Epithelial cell of prostate (primary cell): ENCODE measurements around the gene HRCT1.
A peak's percentile ranks its signal among the peaks of the same experiment; 100 is the strongest.
"Not testable (repeated sequence)": the region's sequence is repeated elsewhere in the genome, so short reads cannot be mapped to it uniquely, and the experiment has no call there.

Experiments
- DNase-seq: peaks from one replicate; pipeline ENCODE4 v3.0.0-alpha.2; 2011; ENCODE audit warnings: low read depth, low spot score
- H3K27ac ChIP-seq: fragments of 450-650 bp; 2 replicates; pipeline ENCODE4 v1.5.1; 2017; ENCODE audit warnings: mild to moderate bottlenecking

The HRCT1 gene

GRCh38 chr9:35914301-35914807, 8.4 kb downstream of the HRCT1 start:
- H3K27ac ChIP-seq: no peak overlapping the region
- no peak for DNase-seq

DNA sequence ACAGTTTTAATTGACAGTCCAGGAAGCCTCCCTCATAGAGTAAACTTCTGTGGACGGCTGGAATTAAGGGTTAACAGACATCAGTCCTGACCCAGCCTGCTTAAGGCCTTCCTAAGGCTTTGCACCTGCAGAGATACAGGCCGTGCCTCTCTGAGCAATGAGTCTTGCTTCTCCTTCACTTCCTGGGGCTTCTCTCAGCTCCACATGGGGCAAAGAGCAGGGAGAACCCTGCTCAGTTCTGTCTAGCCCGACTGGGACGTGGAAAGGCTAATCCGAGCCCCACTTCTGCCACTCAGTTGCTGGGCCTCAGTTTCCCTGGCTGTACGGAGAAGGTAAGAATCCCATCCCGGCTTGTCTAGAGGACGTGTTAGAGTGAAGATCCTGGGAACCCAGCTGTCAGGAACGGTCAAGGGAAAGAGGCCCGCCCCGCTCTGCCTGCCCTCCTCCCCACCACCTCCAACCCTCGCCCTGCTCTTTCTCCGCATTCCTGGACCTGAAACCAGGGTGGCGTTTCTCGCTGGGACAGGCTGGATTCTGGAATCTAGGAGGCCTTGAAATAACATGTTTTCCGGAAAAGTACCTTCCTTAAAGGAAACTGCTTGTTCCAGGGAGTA, 9.8 kb downstream of the HRCT1 start:
- no peak overlapping the region for H3K27ac ChIP-seq
- DNase-seq: no peak

DNA sequence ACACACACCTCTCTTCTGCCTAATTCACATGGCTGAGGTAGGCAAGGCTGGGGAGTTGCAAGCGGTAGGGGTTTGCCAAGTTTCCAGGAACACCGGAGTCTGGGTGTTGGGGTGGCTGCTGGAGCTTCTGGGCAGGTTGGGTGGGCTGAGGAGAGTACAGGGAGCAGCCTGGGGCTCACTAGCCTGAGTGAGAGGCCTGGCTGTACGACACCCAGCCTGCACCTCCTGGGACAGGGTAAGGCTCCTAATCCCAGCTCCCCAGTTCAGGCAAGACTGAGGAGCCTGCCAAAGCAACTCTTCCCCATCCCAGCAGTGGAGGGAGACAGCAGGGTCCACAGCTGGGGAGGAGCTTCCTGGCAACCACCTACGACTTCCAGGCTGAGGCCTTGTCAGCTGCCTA, 11.3 kb downstream of the HRCT1 start:
- DNase-seq: no peak
- H3K27ac ChIP-seq: no peak overlapping the region

- no peak for DNase-seq
- no peak overlapping the region for H3K27ac ChIP-seq
Measured at GRCh38 chr9:35918780-35919179, 12.8 kb downstream of the HRCT1 start.

GRCh38 chr9:35919212-35920008, 13.4 kb downstream of the HRCT1 start:
- H3K27ac ChIP-seq: no peak overlapping the region
- no peak for DNase-seq

GRCh38 chr9:35920051-35920620, 14.1 kb downstream of the HRCT1 start:
- no peak overlapping the region for H3K27ac ChIP-seq
- no peak for DNase-seq

DNA sequence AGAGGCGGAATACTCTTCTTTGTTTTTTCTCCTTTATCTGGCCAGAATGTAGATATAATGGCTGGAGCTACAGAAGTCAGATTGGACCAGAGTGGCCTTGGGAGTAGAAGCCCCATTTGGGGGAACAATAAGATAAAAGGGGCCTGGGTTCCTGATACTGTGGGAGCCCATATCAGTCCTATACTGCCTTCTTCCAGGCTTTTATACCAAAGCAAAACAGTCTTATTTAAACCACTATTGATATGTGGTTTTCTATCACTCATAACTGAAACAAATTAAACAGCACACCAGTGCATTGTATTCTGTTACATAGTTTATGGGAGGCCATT, 17.6 kb downstream of the HRCT1 start:
- H3K27ac ChIP-seq: peak overlapping the region; percentile 88
- no peak for DNase-seq

DNA sequence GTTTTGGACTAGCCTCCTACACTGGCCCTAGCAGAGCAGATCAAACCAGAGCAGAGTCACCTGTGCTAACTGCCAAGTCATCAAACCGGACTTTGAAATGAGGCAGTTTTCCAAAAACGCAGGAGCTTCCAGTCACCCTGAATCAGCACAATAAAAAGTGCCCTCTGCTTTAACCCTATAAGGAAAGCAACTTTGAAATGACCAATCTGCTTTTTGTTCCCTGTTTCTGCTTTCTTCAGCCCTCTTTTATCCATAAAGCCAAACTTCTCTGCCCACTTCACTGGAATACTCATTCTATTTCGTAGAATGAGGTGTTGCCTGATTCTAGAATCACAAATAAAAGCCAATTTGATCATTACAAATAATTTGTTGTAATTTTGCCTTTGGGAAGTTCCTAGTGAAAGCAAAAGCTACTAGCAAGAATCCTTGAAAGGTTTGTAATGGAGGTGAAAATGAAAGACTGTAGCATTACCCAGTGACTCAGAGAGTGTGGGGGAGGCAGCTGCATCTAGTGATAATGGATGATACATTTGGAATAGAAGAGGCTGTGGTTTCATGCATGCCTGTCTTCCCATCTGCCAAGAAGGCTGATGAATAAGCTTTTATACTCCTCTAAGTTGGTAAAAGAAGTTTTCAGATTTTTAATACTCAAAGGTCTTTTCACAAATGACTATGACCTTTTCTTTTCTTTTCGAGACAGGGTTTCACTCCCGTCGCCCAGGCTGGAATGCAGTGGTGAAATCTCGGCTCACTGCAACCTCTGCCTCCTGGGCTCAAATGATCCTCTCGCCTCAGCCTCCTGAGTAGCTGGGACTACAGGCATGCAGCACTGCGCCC, 18.1 kb downstream of the HRCT1 start:
- peak; percentile 69 for DNase-seq
- peak overlapping the region; percentile 88 for H3K27ac ChIP-seq

- H3K27ac ChIP-seq: no peak overlapping the region
- no peak for DNase-seq
Measured at GRCh38 chr9:35928591-35929452, 22.8 kb downstream of the HRCT1 start.

DNA sequence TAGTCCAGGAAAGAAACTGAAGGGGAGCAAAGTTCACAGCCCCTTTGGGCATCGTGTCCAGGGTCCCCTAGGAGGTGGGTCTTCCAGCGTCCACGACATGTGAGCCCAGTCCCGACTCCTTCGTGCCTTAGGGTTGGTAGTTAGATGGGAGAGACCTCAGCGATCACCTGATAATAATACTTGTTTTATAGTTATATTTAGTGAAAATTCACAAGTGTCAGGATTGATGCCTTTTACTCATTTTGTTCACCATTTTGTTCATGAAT, 23.4 kb downstream of the HRCT1 start:
- DNase-seq: no peak
- no peak overlapping the region for H3K27ac ChIP-seq

- no peak for DNase-seq
- no peak overlapping the region for H3K27ac ChIP-seq
Measured at GRCh38 chr9:35930521-35930920, 24.5 kb downstream of the HRCT1 start.

DNA sequence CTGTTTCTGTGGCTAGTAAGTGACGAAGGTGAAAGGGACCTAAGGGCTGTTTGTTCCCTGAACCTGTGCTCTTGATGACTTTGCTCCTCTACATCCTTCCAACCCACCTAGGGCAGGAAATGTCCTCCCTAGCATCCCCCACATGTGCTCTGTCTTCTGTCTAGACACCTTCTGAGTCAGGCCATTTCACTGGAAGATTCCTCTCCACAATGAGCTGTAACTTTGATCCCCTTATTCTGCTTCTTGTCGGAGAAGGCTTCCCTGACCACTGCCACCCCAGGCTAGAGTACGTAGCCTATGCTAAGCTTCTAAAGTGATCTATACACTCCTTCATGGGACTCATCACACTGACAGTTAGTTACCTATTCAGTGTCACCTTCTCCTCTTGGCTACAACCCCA, 25.0 kb downstream of the HRCT1 start:
- DNase-seq: no peak
- no peak overlapping the region for H3K27ac ChIP-seq

- H3K27ac ChIP-seq: no peak overlapping the region
- DNase-seq: no peak
Measured at GRCh38 chr9:35932735-35933134, 26.7 kb downstream of the HRCT1 start.

- H3K27ac ChIP-seq: no peak overlapping the region
- DNase-seq: no peak
Measured at GRCh38 chr9:35933550-35934067, 27.6 kb downstream of the HRCT1 start.

GRCh38 chr9:35934069-35934468, 28.1 kb downstream of the HRCT1 start:
- not testable (repeated sequence) for H3K27ac ChIP-seq, DNase-seq

- H3K27ac ChIP-seq: no peak overlapping the region
- DNase-seq: no peak
Measured at GRCh38 chr9:35935261-35935660, 29.3 kb downstream of the HRCT1 start.

- H3K27ac ChIP-seq: no peak overlapping the region
- DNase-seq: no peak
Measured at GRCh38 chr9:35935755-35936509, 29.9 kb downstream of the HRCT1 start.

DNA sequence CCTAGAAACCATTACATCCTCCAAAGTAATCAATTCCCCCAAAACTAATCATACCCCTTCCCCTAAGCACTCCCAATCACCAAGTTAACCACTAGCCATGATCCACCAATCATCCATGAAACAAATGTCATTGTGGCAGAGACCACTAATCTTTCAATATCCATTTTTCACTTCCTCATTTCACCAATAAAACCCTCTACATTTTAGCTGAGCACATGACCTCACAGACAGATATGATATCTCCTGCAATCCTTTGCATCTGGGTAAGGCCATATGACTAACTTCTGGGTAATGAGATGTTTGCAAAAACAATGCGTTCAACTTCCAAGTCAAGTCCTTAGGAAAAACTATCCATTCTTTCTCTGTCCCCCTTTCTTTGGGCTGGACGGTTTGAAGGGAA, 31.2 kb downstream of the HRCT1 start:
- DNase-seq: no peak
- no peak overlapping the region for H3K27ac ChIP-seq
